Left cardiac atrium (tissue), 4 donors: Measurements from ENCODE around the gene PITPNM3. TPM values are rescaled to one million over a fixed set of nuclear protein-coding genes. Genes with fewer than 3 reads are reported as not detected.
"Not testable (repeated sequence)": the region's sequence is repeated elsewhere in the genome, so short reads cannot be mapped to it uniquely, and the experiment has no call there.

Experiments used
- ATAC-seq, 2 donors: fragments of 200-7000 bp; cut with Tn5 transposase; one replicate each; pipeline ENCODE4 v1.9.1; 2020; ENCODE audit warnings: mild to moderate bottlenecking in 2 of 2, moderate library complexity in 2 of 2
- DNase-seq: peaks from one replicate; pipeline ENCODE4 v3.0.0-alpha.2; 2020
- intact Hi-C, 2 donors: fragments of 100-400 bp; cut with DNase I; formaldehyde crosslinking; loops; one replicate each; pipeline versions ENCODE4 v1.14.1 to v1.15.1; 2022 to 2023
- total RNA-seq, 2 donors: library from RNA; stranded (reverse); fragmentation: NEBNext Ultra II Directional; extraction: Animal tissue kit (Norgen Biotek cat#: 25700); gene quantifications; one replicate each; pipeline ENCODE4 v1.2.1, GENCODE V29; 2021
- donor health status: DM: no; HTN: yes; CAD: no.
- donor health status: DM: no; HTN: yes; CAD: no; lungs with severe emphysema.
- donor health status: DM: yes; HTN: yes; CAD: no.
- donor health status: Dilated cardiomyopathy.

The PITPNM3 gene
- total RNA-seq, 2 donors from 2014 or later = 3.1 to 3.4 TPM

GRCh38 chr17:6576038-6576785 is 19.9 kb upstream of the PITPNM3 start:
- intact Hi-C loops = no loop called here
- ATAC-seq (no peak), DNase-seq (no peak)

- ATAC-seq (peak in 1 of 2 donors; percentile 8), DNase-seq (no peak)
- intact Hi-C loops = no loop called here
Measured at GRCh38 chr17:6575596-6575988, 19.2 kb upstream of the PITPNM3 start.

- ATAC-seq = peak; percentile 86 to 87
- peak; percentile 60 for DNase-seq
- intact Hi-C loops = no loop called here
Measured at GRCh38 chr17:6574687-6575595, 18.6 kb upstream of the PITPNM3 start.

- ATAC-seq = no peak
- intact Hi-C loops = no loop called here
- no peak for DNase-seq
Measured at GRCh38 chr17:6573982-6574686, 17.8 kb upstream of the PITPNM3 start.

- DNase-seq, ATAC-seq, intact Hi-C loops: not testable (repeated sequence)
Measured at GRCh38 chr17:6573495-6573894, 17.1 kb upstream of the PITPNM3 start.

GRCh38 chr17:6572972-6573370 is 16.6 kb upstream of the PITPNM3 start:
- DNase-seq (no peak), ATAC-seq (no peak)
- intact Hi-C loops = no loop called here

GRCh38 chr17:6571452-6571781 is 15.1 kb upstream of the PITPNM3 start:
- DNase-seq (no peak), ATAC-seq (no peak)
- intact Hi-C loops = no loop called here

- ATAC-seq (no peak), DNase-seq (no peak)
- intact Hi-C loops = no loop called here
Measured at GRCh38 chr17:6570731-6571451, 14.5 kb upstream of the PITPNM3 start.

GRCh38 chr17:6569370-6570285 is 13.3 kb upstream of the PITPNM3 start:
- no peak for DNase-seq
- intact Hi-C loops = loop anchor here in 1 of 2 donors (10.0 kb wide), 1 partner anchor 95 kb away; no protein-coding TSS in a partner anchor

GRCh38 chr17:6568184-6568758 is 11.9 kb upstream of the PITPNM3 start:
- ATAC-seq (no peak), DNase-seq (no peak)
- intact Hi-C loops = loop anchor here in 1 of 2 donors (10.0 kb wide), 1 partner anchor 93 kb away; no protein-coding TSS in a partner anchor

More at GRCh38 chr17:6569370-6570285, 13.3 kb upstream of the PITPNM3 start:
- no peak for ATAC-seq

GRCh38 chr17:6567528-6568183 is 11.3 kb upstream of the PITPNM3 start:
- ATAC-seq = peak; percentile 44 to 74
- DNase-seq = no peak
- intact Hi-C loops = loop anchor here in 1 of 2 donors (10.0 kb wide), 1 partner anchor 93 kb away; no protein-coding TSS in a partner anchor

GRCh38 chr17:6561446-6561845 is 5.1 kb upstream of the PITPNM3 start:
- intact Hi-C loops = loop anchor here in 1 of 2 donors (10.0 kb wide), 1 partner anchor 87 kb away; no protein-coding TSS in a partner anchor
- no peak for ATAC-seq
- no peak for DNase-seq

GRCh38 chr17:6560496-6560895 is 4.1 kb upstream of the PITPNM3 start:
- ATAC-seq = no peak
- intact Hi-C loops = loop anchor here in 1 of 2 donors (10.0 kb wide), 1 partner anchor 86 kb away; no protein-coding TSS in a partner anchor
- DNase-seq = no peak

- intact Hi-C loops = loop anchor here (5.0 to 10.0 kb wide), 2 partner anchors 85 to 87 kb away; no protein-coding TSS in a partner anchor
- no peak for DNase-seq
- ATAC-seq = no peak
Measured at GRCh38 chr17:6559753-6560215, 3.4 kb upstream of the PITPNM3 start.

- no peak for DNase-seq
- intact Hi-C loops = loop anchor here in 1 of 2 donors (5.0 kb wide), 1 partner anchor 87 kb away; no protein-coding TSS in a partner anchor
- no peak for ATAC-seq
Measured at GRCh38 chr17:6558932-6559752, 2.8 kb upstream of the PITPNM3 start.

GRCh38 chr17:6558276-6558675 is 1.9 kb upstream of the PITPNM3 start:
- ATAC-seq (no peak), DNase-seq (no peak)
- intact Hi-C loops = loop anchor here in 1 of 2 donors (5.0 kb wide), 1 partner anchor 86 kb away; no protein-coding TSS in a partner anchor
